ENCODE results near the gene CALML5.

Gene CALML5

GRCh38 chr10:5509236-5509635 lies 9.9 kb upstream of the CALML5 start:
- H3K4me3 ChIP-seq (replicated peaks; ENCODE audit: insufficient read depth, low read length) = no peak overlapping the region
- TF ChIP-seq POLR2AphosphoS5 (IDR thresholded peaks at IDR 0.05; ENCODE audit: low read depth) (no peak), SPI1 (IDR thresholded peaks at IDR 0.05; ENCODE audit: borderline replicate concordance, low read depth) (no peak), GABPA (IDR thresholded peaks at IDR 0.05; ENCODE audit: low read depth) (no peak), CTCF (IDR thresholded peaks at IDR 0.05; ENCODE audit: insufficient read depth, low read length) (no peak)
- TF ChIP-seq, protein P1, sequence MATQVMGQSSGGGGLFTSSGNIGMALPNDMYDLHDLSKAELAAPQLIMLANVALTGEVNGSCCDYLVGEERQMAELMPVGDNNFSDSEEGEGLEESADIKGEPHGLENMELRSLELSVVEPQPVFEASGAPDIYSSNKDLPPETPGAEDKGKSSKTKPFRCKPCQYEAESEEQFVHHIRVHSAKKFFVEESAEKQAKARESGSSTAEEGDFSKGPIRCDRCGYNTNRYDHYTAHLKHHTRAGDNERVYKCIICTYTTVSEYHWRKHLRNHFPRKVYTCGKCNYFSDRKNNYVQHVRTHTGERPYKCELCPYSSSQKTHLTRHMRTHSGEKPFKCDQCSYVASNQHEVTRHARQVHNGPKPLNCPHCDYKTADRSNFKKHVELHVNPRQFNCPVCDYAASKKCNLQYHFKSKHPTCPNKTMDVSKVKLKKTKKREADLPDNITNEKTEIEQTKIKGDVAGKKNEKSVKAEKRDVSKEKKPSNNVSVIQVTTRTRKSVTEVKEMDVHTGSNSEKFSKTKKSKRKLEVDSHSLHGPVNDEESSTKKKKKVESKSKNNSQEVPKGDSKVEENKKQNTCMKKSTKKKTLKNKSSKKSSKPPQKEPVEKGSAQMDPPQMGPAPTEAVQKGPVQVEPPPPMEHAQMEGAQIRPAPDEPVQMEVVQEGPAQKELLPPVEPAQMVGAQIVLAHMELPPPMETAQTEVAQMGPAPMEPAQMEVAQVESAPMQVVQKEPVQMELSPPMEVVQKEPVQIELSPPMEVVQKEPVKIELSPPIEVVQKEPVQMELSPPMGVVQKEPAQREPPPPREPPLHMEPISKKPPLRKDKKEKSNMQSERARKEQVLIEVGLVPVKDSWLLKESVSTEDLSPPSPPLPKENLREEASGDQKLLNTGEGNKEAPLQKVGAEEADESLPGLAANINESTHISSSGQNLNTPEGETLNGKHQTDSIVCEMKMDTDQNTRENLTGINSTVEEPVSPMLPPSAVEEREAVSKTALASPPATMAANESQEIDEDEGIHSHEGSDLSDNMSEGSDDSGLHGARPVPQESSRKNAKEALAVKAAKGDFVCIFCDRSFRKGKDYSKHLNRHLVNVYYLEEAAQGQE (IDR thresholded peaks at IDR 0.05; ENCODE audit: insufficient replicate concordance, low read depth) = no peak
- no peak for DNase-seq (ENCODE audit: low read depth in 1 of 2, low spot score in 1 of 2)
- H3K27ac ChIP-seq (replicated peaks) = no peak overlapping the region
- no peaks in the 10 kb centered on the region for H3K27me3 ChIP-seq (ENCODE audit: insufficient read depth, poor library complexity, severe bottlenecking)

- H3K4me3 ChIP-seq (replicated peaks; ENCODE audit: insufficient read depth, low read length) = no peak overlapping the region
- TF ChIP-seq POLR2AphosphoS5 (IDR thresholded peaks at IDR 0.05; ENCODE audit: low read depth) (no peak), SPI1 (IDR thresholded peaks at IDR 0.05; ENCODE audit: borderline replicate concordance, low read depth) (no peak), CTCF (IDR thresholded peaks at IDR 0.05; ENCODE audit: insufficient read depth, low read length) (no peak), GABPA (IDR thresholded peaks at IDR 0.05; ENCODE audit: low read depth) (no peak)
- TF ChIP-seq, protein P1 (IDR thresholded peaks at IDR 0.05; ENCODE audit: insufficient replicate concordance, low read depth) = no peak
- H3K27ac ChIP-seq (replicated peaks) = no peak overlapping the region
- DNase-seq (ENCODE audit: low read depth in 1 of 2, low spot score in 1 of 2) = no peak
- H3K27me3 ChIP-seq (ENCODE audit: insufficient read depth, poor library complexity, severe bottlenecking) = no peaks in the 10 kb centered on the region
These were observed 9.4 kb upstream of the CALML5 start for GRCh38 chr10:5508786-5509185.

- no peak for TF ChIP-seq CTCF (IDR thresholded peaks at IDR 0.05; ENCODE audit: insufficient read depth, low read length)
- TF ChIP-seq, protein P1 (IDR thresholded peaks at IDR 0.05; ENCODE audit: insufficient replicate concordance, low read depth) = no peak
- H3K27ac ChIP-seq (replicated peaks) = no peak overlapping the region
- no peaks in the 10 kb centered on the region for H3K27me3 ChIP-seq (ENCODE audit: insufficient read depth, poor library complexity, severe bottlenecking)
- no peak for DNase-seq (ENCODE audit: low read depth in 1 of 2, low spot score in 1 of 2)
- H3K4me3 ChIP-seq (replicated peaks; ENCODE audit: insufficient read depth, low read length) = no peak overlapping the region
These were observed 8.8 kb upstream of the CALML5 start for GRCh38 chr10:5508161-5508604.
